ENCODE data around the gene SEL1L.

The SEL1L gene

GRCh38 chr14:81480741-81481140 lies 52.9 kb downstream of the SEL1L start:
- TF ChIP-seq CTCF (conservative IDR thresholded peaks at IDR 0.05; ENCODE audit: low read depth) = no peak
- CTCF ChIA-PET = interaction anchor here (0.5 to 0.7 kb wide), 2 partner anchors 21 to 34 kb away, joined by 3 to 4 read pairs; no protein-coding TSS in a partner anchor
- H3K27ac ChIP-seq = no peak overlapping the region
- DNase-seq (ENCODE audit: low spot score) = no peak
- POLR2A ChIA-PET (ENCODE audit: low non-redundant PET) = no interaction called here

GRCh38 chr14:81478446-81478845 lies 55.2 kb downstream of the SEL1L start:
- H3K27ac ChIP-seq = no peak overlapping the region
- no peak for TF ChIP-seq CTCF (conservative IDR thresholded peaks at IDR 0.05; ENCODE audit: low read depth)
- no peak for DNase-seq (ENCODE audit: low spot score)
- ChIA-PET CTCF (no interaction called here), POLR2A (ENCODE audit: low non-redundant PET) (no interaction called here)

GRCh38 chr14:81476816-81477215 lies 56.8 kb downstream of the SEL1L start:
- CTCF ChIA-PET = interaction anchor here (0.6 to 0.9 kb wide), 2 partner anchors 23 to 733 kb away, joined by 3 read pairs; no protein-coding TSS in a partner anchor
- no peak for DNase-seq (ENCODE audit: low spot score)
- TF ChIP-seq CTCF (conservative IDR thresholded peaks at IDR 0.05; ENCODE audit: low read depth) = no peak
- no peak overlapping the region for H3K27ac ChIP-seq
- POLR2A ChIA-PET (ENCODE audit: low non-redundant PET) = no interaction called here

GRCh38 chr14:81474685-81475324 lies 58.8 kb downstream of the SEL1L start:
- DNase-seq (ENCODE audit: low spot score) = no peak
- POLR2A ChIA-PET (ENCODE audit: low non-redundant PET) = no interaction called here
- H3K27ac ChIP-seq = no peak overlapping the region
- CTCF ChIA-PET = no interaction called here
- TF ChIP-seq CTCF (conservative IDR thresholded peaks at IDR 0.05; ENCODE audit: low read depth) = no peak

GRCh38 chr14:81474148-81474492 lies 59.5 kb downstream of the SEL1L start:
- POLR2A ChIA-PET (ENCODE audit: low non-redundant PET) = no interaction called here
- no peak for DNase-seq (ENCODE audit: low spot score)
- no peak for TF ChIP-seq CTCF (conservative IDR thresholded peaks at IDR 0.05; ENCODE audit: low read depth)
- no peak overlapping the region for H3K27ac ChIP-seq
- CTCF ChIA-PET = no interaction called here

- TF ChIP-seq CTCF (conservative IDR thresholded peaks at IDR 0.05; ENCODE audit: low read depth) = no peak
- DNase-seq (ENCODE audit: low spot score) = no peak
- no peak overlapping the region for H3K27ac ChIP-seq
- ChIA-PET CTCF (interaction anchor here (1.0 kb wide), 1 partner anchor 517 kb away, joined by 3 read pairs; no protein-coding TSS in a partner anchor), POLR2A (ENCODE audit: low non-redundant PET) (no interaction called here)
Measured at GRCh38 chr14:81473456-81474147, 60.1 kb downstream of the SEL1L start.

Measured in RWPE1 (cell line).